Cerebellar cortex (tissue), 1 donor: Measurements from ENCODE around the gene DPF3.

Experiments
- DNase-seq: peaks from one replicate; pipeline ENCODE4 v3.0.0-alpha.2; 2015; ENCODE audit warnings: low spot score

The DPF3 gene

GRCh38 chr14:72904840-72905561 lies 11.1 kb upstream of the DPF3 start:
- DNase-seq: peak; percentile 83

DNA sequence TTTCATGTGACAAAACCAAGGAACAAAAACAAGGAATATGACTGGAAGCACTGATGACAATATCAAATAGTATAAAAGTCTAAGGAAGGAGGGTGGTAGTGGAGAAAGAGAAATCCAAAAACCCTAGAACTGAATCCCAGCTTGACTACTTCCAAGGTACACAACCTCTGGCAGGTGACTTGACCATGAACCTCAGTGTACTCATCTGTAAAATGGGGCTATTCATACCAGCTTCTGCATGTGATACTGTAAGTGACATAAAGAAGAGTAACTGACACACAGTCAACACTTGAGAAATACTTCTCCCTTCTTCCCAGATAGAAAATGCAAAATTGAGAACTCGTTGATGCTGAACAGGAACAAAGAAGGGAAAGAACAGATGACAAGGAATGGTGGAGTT lies 10.3 kb upstream of the DPF3 start:
- DNase-seq: no peak

DNA sequence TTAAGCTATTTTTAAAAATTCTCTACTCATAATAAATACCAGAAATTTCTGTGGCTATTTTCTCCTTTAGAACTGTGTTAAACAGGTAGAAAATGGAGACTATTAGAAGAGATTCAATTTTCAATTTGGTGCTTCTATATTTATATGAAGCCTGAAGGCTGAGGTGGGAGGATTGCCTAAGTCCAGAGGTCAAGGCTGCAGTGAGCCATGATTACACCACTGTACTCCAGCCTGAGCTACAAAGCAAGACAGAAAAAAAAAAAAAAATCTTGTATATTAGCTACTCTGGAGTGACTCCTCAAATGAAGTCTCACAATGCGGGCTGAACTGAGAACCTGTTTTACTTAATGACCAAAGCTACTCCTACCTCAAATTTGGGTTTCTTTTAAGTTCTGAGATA lies 9.8 kb upstream of the DPF3 start:
- DNase-seq: no peak

DNA sequence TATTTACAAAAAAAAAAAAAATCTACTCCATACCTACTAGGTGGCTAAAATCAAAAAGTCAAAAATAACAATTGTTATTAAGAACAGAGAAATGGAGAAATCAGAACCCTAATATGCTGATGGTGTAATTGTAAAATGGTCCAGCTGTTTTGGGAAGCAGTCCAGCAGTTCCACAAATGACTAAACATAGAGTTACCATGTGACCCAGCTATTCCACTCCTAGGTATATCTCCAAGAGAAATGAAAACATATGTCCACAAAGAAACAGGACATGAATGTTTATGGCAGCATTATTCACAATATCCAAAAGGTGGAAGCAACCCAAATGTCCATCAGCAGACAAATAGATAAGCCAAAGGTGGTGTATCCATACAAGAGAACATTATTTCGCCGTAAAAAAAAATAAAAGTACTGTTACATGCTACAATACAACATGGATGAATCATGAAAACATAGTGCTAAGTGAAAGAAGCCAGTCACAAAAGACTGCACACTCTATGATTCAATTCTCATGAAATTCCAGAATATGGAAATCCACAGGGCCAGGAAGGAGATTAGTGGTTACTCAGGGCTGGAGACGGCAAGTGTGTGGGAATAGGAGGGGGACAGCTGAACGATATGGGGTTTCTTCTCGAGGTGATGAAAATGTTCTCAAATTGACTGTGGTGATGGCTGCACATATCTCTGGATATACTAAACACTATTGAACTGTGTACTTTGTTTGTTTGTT lies 9.1 kb upstream of the DPF3 start:
- no peak for DNase-seq

DNA sequence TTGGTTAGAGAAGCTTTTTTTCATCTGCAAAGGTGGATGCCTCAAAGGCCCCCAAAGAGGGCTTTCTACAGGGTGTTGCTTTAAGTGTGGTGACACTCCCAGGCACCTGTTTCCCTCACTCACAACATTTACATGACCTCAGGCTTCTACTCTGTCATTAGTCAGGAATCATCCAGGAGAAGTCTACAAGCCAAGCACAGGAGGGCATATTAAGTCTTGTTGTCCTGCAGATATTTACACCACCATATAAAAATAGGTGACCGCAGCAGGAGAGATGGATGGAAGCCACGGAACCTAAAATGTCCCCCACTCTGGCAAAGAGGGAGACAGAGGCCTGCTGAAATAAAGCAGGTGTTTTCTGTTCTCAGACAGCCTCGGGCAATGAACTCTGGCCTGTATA lies 7.5 kb upstream of the DPF3 start:
- DNase-seq: no peak

DNA sequence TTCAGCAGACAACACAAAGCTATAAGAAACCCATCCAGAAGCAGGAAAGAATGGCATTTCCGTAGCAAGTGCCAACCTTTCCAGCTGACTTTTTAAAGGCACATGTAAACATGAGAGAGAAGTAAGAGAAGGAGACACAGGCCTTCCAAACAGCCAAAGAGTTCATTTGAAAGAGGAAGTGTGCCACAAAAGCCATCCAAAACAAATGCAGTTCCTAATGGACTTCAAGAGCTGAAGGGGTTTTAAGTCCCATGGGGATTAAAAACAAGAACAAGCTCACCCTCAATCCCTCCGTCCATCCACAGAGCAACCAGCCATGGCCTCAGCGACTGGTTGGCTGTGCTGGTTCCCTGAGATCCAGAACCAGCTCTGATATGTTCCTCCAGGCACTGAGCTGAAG lies 4.5 kb upstream of the DPF3 start:
- DNase-seq: no peak

DNA sequence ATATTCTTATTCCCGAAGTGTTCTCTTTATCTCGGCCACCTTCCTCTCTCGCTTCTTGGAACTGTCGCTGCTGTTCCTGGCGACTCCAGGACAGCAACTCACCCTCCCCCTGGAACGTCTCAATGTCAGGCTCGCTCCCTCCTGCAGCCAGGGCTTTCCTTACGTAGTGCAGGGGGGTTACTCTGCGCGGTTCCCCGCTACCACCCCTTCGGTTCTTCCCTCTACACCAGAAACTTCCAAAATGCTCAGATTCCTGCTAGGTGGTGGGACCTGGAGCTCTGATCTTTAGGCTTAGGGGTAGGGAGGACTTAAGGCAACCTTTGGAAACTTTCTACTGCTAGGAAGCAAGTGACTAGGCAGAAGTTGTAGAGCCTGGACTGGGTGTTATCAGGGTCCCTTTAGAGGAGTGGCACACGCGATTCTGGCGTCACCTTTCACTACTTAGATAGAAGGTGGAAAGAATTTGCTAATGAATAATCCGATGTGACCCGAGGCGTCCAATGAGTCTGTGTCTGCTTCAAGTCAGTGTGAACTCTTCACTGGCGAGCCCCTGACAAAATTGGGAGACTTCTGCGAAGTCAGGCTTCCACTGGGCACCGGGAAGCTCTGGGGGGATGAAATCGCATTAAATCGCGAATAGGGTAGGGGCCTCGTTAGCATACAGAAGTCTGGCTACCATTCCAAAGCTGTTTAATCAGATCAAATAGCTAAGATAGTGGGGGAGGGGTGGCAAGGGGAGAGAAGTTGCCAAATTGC lies 900 bp upstream of the DPF3 start:
- peak; percentile 49 for DNase-seq

DNA sequence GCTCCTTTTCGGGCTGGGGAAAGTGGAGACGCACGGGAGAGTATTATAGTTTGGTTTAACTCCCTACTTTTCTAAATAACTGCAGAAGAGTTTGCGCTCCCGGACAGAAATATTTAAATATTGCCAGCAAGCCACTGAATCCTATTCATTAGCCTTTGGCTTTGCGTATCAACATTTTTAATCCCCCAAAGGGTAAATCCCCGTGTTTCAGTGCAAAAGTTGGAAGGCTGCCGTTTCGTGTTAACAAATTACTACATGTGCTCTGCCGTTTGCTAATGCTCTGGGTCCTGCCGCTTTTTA lies 372 bp upstream of the DPF3 start:
- DNase-seq: no peak

DNA sequence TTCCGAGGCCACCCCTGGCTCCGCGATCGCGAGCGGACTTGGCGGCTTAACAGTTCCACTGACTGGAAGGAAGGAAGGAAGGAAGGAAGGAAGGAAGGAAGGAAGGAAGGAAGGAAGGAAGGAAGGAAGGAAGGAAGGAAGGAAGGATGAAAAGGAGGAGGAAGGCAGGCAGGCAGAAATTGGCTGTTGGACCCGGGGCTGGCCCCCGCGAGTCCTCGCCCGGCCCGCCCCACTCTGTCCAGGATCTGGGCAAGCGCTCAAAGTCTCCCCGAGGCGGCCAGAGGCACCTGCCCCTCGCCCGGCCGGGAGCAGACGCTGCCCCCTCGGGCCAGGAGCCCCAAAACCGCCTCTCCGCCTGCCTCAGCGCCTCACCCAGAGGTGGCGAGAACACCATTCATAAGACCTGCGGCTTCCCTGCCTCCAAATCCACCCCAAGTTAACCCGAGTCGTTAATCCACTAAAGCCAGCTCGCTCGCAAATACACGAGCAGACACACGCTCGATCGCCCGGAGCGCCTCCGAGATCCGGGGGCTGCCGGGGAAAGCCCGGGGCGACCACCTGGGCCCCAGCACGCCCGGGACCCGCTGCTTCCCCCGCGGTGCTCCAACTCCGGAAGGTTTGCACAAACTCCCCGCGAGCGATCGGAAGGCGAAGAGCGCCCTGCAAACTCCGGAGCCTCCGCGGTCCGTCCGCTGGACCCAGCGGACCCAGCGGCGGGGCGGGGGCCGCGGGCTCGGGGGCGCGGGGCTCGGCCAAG lies 844 bp downstream of the DPF3 start:
- DNase-seq: peak; percentile 45

- peak; percentile 37 for DNase-seq
Measured at GRCh38 chr14:72892103-72892878, 1.6 kb downstream of the DPF3 start.

GRCh38 chr14:72891666-72892102 lies 2.2 kb downstream of the DPF3 start:
- no peak for DNase-seq

GRCh38 chr14:72889366-72889765 lies 4.5 kb downstream of the DPF3 start:
- DNase-seq: no peak

DNA sequence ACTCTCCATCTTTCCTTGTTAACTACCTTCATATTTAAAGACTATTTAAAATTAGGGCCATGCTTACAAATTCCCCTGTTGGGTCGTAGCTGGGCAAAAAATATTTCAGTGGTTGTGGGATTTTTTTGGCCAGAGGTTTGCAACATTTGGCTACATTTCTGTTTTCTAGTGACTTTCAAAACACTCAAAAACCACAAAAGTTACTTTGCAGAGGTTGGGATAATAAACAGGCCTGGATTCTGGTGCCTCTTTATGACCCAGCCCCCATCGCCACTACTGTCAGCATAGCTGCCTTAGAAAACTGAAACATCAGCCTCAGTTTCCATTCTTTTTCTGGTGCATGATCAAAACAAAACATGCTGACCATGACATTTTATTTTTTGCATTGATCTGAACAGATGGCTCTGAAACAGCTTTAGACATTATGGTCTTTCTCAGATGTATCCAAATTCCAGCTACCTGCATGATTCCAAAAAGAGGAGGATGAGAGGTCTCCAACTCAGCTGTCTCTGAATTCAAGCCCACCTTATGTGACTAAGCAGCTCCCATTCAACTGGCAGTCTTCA lies 5.2 kb downstream of the DPF3 start:
- DNase-seq: no peak

DNA sequence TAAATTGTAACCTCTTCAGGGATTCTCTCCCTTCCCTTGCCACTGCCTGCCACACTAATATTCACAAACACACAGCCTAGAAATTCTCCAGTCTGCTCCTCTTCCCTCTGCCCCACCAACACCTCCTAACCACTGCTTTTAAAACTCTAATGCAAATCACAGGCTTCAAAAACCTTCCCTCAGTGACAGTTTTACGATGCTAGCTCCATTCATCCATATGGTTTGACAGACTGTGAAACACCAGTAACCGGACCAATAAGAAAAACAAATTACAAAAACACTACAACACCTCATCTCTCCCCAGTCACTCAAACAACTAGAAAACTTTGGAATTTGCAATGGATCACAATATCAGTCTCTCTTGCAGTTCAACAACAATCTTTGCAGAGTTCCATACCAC lies 5.7 kb downstream of the DPF3 start:
- no peak for DNase-seq

DNA sequence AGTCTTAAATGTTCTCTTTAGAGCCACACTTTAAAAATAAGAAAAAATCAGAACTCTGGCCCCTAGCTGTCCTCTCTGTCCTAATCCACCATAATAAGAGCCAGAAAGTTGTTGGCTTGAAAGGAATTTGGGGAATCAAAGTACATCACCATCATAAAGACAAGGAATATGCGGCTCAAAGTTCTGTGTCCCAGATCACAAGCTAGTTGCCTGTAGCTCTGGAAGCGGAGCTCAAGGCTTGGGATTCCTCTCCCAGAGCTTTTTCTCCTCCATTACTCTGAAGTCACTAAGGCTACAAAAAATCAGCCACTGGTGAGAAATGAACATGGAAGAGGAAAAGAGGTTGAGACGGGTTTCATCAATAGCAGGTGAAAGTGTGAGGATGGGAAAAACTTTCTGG lies 6.4 kb downstream of the DPF3 start:
- no peak for DNase-seq

- no peak for DNase-seq
Measured at GRCh38 chr14:72884386-72884785, 9.5 kb downstream of the DPF3 start.

GRCh38 chr14:72883961-72884360 lies 9.9 kb downstream of the DPF3 start:
- DNase-seq: no peak

DNA sequence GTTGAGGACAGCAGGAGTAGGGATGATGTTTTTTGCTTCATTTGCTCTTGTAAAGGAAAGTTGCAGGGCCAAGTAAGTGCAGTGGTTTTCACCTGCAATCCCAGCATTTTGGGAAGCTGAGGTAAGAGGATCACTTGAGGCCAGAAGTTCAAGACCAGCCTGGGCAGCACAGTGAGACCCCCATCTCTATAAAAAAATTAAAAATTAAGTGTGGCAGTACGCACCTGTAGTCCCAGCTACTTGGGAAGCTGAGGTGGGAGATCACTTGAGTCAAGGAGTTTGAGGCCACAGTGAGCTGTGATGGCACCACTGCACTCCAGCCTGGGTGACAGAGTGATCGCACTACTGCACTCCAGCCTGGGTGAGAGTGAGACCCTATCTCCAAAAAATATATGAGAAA lies 10.8 kb downstream of the DPF3 start:
- DNase-seq: no peak

- DNase-seq: no peak
Measured at GRCh38 chr14:72882463-72882862, 11.4 kb downstream of the DPF3 start.

- DNase-seq: no peak
Measured at GRCh38 chr14:72882047-72882446, 11.9 kb downstream of the DPF3 start.

GRCh38 chr14:72881543-72881942 lies 12.4 kb downstream of the DPF3 start:
- no peak for DNase-seq
